K562 (cell line): ENCODE measurements around the gene USH1G. TPM values are rescaled to one million over a fixed set of nuclear protein-coding genes. Genes with fewer than 3 reads are reported as not detected.

Experiments used
- BRF1 ChIP-seq: IDR thresholded peaks from 3 replicates; pipeline ENCODE4 v1.6.1; 2011; ENCODE audit warnings: borderline replicate concordance, mild to moderate bottlenecking; ENCODE audit not compliant: insufficient read length; ENCODE audit errors: extremely low read depth
- CREB3 ChIP-seq: fragments of 450-650 bp; conservative IDR thresholded peaks from 2 replicates; pipeline ENCODE4 v1.6.1; 2016; ENCODE audit warnings: missing genetic modification characterization, low read depth, mild to moderate bottlenecking, missing compliant biosample characterization, moderate library complexity
- NCOA2 ChIP-seq, 2 experiments: fragments of 450-650 bp; IDR thresholded peaks; 2 replicates each; pipeline ENCODE4 v1.6.1; 2018; ENCODE audit warnings: mild to moderate bottlenecking in 2 of 2, moderate library complexity in 1 of 2; ENCODE audit not compliant: partially characterized antibody in 2 of 2
- POLR3G ChIP-seq: IDR thresholded peaks from 2 replicates; pipeline ENCODE4 v1.6.1; 2011; ENCODE audit not compliant: insufficient read length, insufficient replicate concordance; ENCODE audit errors: extremely low read depth
- SPI1 ChIP-seq: IDR thresholded peaks from 2 replicates; pipeline ENCODE4 v1.6.1; 2011; ENCODE audit warnings: low read depth, low read length, control low read depth, borderline replicate concordance
- TSHZ1 ChIP-seq: fragments of 250-450 bp; sonication (Bioruptor Pico); IDR thresholded peaks from 2 replicates; pipeline ENCODE4 v1.4.0; 2020; ENCODE audit warnings: mild to moderate bottlenecking, moderate library complexity
- XRCC3 ChIP-seq: fragments of 450-650 bp; IDR thresholded peaks from 2 replicates; pipeline ENCODE4 v1.6.1; 2017; ENCODE audit warnings: mild to moderate bottlenecking, moderate library complexity
- ZNF347 ChIP-seq: fragments of 450-650 bp; formaldehyde crosslinking; IDR thresholded peaks from 2 replicates; pipeline ENCODE4 v1.4.0; 2020; ENCODE audit warnings: low read depth, mild to moderate bottlenecking, moderate library complexity
- ZNF384 ChIP-seq: IDR thresholded peaks from 2 replicates; pipeline ENCODE4 v1.6.1; 2012; ENCODE audit warnings: low read depth, low read length, improper control_type of control experiment
- polyA plus RNA-seq, 8 experiments: library from polyadenylated mRNA; depleted of rRNA in 4 of 8; stranded (reverse) in 5 of 8; unstranded in 3 of 8; fragments of >200 nt; fragmentation: Nextera tagmentation in 2 of 8; fragmentation: Illumina TruSeq in 1 of 8; extraction: Ambion mirVana in 2 of 8; extraction: Trizol in 1 of 8; gene quantifications; 2 replicates each; pipeline versions ENCODE4 v1.2.1 to v1.2.3, GENCODE V29; 2011 to 2014; ENCODE audit warnings: inconsistent platforms in 1 of 8, missing spikeins in 1 of 8
- total RNA-seq, 7 experiments: library from RNA; depleted of rRNA in 6 of 7; stranded (reverse); fragments of >200 nt in 6 of 7; fragmentation: Illumina TruSeq in 2 of 7; extraction: Trizol in 2 of 7; gene quantifications; 2 replicates each; pipeline versions ENCODE4 v1.2.1 to v1.2.3, GENCODE V29; 2011 to 2021; ENCODE audit warnings: low replicate concordance in 1 of 7
- TF ChIP-seq, protein P1 (sequence below): fragments of 250-450 bp; sonication (Bioruptor Pico); IDR thresholded peaks from 2 replicates; pipeline ENCODE4 v1.5.0; 2021; ENCODE audit warnings: mild to moderate bottlenecking, moderate library complexity
- TF ChIP-seq, protein P2 (sequence below): conservative IDR thresholded peaks from 2 replicates; pipeline ENCODE4 v1.6.1; 2011; ENCODE audit warnings: low read depth, mild to moderate bottlenecking, low read length; ENCODE audit not compliant: control insufficient read depth
- TF ChIP-seq, protein P3 (sequence below), 3 experiments: fragments of 200-800 bp in 1 of 3; sonication (Bioruptor generic) in 1 of 3; sonication (generic) in 1 of 3; formaldehyde crosslinking in 1 of 3; IDR thresholded peaks; 2 replicates each; pipeline versions ENCODE4 v1.6.1 to v1.8.0; 2016 to 2022; ENCODE audit warnings: mild to moderate bottlenecking in 2 of 3, missing compliant biosample characterization in 2 of 3, missing genetic modification characterization in 2 of 3, missing genetic modification reagents in 1 of 3
- TF ChIP-seq, protein P4 (sequence below): fragments of 450-650 bp; IDR thresholded peaks from 2 replicates; pipeline ENCODE4 v1.6.1; 2016; ENCODE audit warnings: missing biosample characterization, missing genetic modification characterization

Gene USH1G
- total and polyA plus RNA-seq, 9 of the 15 experiments (the other 6 are each of a cell fraction or from before 2014, with no cell fraction given): 0.22 to 1.00 (median 0.64) TPM; not detected in 2

DNA sequence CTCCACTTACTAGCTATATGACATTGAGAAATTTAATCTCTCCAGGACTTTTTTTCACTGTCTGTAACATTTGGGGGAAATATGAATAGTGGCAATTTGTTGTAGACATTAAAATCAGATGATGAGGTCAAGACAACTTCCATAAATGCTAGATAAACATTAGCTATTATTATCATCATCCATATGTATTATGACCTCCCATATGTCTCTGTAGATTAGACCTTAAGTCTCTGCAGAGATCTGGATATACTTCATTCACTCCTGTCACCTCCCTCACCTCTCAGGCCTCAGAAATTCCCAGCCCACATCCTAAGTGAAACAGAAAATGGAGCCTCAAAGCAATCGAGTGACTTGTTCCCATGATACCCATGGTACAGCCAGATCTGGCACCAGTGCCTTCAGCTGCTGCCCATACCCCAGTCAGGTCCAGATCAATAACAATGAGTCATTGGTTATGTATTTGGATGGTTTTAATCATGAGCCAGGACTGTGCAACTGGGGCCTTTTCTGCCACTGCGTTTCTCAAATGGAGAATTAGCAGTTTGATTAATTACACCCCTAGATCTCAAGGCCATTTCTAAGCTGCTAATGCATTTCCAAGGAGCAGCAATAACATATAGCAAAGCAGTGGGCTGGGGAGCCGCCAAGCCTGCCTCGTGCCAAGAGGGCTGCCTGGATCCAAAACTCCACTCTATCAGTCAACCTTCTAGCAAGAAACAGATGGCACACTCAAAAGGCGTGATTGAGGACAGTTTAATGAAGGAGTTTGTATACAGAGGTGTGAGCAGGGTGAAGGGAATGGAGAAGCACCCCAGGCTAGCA is 47.7 kb downstream of the USH1G start (continued):
- TF ChIP-seq, protein P1, sequence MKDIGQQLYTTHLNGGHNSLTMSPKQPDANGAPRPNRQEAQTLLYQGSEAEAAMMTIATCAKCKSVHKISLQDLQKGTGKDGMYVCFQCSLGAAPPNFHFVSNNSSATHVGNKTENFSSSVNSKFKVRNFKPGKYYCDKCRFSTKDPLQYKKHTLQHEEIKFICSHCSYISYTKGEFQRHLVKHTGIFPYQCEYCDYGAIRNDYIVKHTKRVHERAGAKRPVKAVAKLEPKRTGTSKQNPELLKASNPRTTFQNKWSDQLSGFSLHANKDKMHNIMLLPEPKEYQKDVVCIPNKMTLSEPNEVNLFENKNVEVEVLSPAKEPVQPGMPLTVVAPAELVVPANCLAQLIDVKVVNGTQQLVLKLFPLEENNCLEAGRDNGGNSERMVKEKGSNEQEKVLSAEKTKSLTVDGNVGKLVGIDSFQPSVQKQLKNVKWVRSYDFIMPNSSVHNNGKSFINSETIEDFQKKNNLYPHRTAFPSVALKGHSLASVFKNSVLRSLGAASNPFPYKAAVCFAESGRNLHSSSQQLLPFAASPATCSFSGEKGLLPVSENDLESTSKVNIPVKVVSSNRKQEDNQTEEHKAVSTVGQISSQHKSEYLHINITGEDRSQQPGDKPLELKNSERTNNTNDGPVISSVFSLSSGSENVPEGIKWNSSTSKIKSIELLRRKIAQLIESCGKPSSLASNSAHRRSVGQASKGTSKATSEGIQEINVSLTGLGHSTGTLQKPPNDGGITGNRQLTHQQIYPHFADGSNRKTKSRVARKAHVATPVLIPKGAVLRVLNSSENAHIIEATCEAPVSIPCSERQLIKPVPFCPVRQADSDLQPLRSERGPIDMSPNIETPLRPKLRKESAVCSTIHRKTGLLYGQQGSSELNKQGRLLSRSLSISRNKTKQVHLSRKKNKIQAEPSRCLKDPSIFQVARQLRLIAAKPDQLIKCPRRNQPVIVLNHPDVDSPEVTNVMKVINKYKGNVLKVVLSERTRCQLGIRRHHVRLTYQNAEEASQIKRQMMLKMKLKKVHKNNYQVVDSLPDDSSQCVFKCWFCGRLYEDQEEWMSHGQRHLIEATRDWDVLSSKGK: no peak
- TF ChIP-seq SPI1: no peak
- TF ChIP-seq ZNF347: no peak
- TF ChIP-seq BRF1: no peak
- TF ChIP-seq, protein P2, sequence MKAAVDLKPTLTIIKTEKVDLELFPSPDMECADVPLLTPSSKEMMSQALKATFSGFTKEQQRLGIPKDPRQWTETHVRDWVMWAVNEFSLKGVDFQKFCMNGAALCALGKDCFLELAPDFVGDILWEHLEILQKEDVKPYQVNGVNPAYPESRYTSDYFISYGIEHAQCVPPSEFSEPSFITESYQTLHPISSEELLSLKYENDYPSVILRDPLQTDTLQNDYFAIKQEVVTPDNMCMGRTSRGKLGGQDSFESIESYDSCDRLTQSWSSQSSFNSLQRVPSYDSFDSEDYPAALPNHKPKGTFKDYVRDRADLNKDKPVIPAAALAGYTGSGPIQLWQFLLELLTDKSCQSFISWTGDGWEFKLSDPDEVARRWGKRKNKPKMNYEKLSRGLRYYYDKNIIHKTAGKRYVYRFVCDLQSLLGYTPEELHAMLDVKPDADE: no peak
- no peak for TF ChIP-seq ZNF384
- TF ChIP-seq TSHZ1 (CRISPR knock-in tag): no peak
- TF ChIP-seq, protein P3, sequence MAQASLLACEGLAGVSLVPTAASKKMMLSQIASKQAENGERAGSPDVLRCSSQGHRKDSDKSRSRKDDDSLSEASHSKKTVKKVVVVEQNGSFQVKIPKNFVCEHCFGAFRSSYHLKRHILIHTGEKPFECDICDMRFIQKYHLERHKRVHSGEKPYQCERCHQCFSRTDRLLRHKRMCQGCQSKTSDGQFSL (CRISPR knock-in tag; IDR thresholded peaks at IDR 0.05): no peak
- TF ChIP-seq, protein P3 (tag; IDR thresholded peaks at IDR 0.05): no peak; a peak in 1 of 4 replicates
- no peak for TF ChIP-seq NCOA2 (IDR thresholded peaks at IDR 0.05; ENCODE audit: partially characterized antibody in 2 of 2)
- TF ChIP-seq CREB3 (tag): 0 out of 2 replicates have a peak, but pooled peaks have one; percentile 9
- no peak for TF ChIP-seq XRCC3
- no peak for TF ChIP-seq POLR3G
- TF ChIP-seq, protein P4, sequence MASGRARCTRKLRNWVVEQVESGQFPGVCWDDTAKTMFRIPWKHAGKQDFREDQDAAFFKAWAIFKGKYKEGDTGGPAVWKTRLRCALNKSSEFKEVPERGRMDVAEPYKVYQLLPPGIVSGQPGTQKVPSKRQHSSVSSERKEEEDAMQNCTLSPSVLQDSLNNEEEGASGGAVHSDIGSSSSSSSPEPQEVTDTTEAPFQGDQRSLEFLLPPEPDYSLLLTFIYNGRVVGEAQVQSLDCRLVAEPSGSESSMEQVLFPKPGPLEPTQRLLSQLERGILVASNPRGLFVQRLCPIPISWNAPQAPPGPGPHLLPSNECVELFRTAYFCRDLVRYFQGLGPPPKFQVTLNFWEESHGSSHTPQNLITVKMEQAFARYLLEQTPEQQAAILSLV (tag): peak; percentile 41; the same call in 1 of the 2 replicates
